ENCODE data around the gene ITPR2. TPM values are rescaled to one million over a fixed set of nuclear protein-coding genes. Genes with fewer than 3 reads are reported as not detected.
A peak's percentile ranks its signal among the peaks of the same experiment; 100 is the strongest.

Gene ITPR2
- total and polyA plus RNA-seq, 4 donors: 11.7 to 93.3 (median 35.4) TPM

GRCh38 chr12:26728205-26729050 lies 104.6 kb downstream of the ITPR2 start (continued):
- TF ChIP-seq CTCF (IDR thresholded peaks at IDR 0.05; ENCODE audit: low read depth, low read length, missing input control): no peak
- peak; percentile 87 to 90 for TF ChIP-seq EGR1 (IDR thresholded peaks at IDR 0.05; ENCODE audit: low read depth in 2 of 2)

GRCh38 chr12:26727482-26728204 lies 105.4 kb downstream of the ITPR2 start:
- Histone ChIP-seq H3K27ac (ENCODE audit: low read depth in 1 of 2, low read length in 2 of 2) (peak overlapping the region; percentile 78 to 79), H3K4me1 (ENCODE audit: control insufficient read depth in 4 of 4, insufficient read depth in 4 of 4, low read length in 3 of 4) (peaks cover 16 to 63% (median 36%) of the 10 kb centered on the region in 4 donors), H3K9ac (ENCODE audit: low read depth in 1 of 2, low read length in 2 of 2) (peak overlapping the region in 1 of 2 donors; percentile 29), H3K4me3 (ENCODE audit: low read depth in 1 of 3, low read length in 3 of 3) (peak overlapping the region in 1 of 3 donors; percentile 4), H3K27me3 (ENCODE audit: control insufficient read depth in 4 of 4, insufficient read depth in 4 of 4, low read length in 3 of 4) (no peaks in the 10 kb centered on the region), H3K9me3 (ENCODE audit: control insufficient read depth in 4 of 4, low read length in 3 of 4) (no peaks in the 10 kb centered on the region), H3K36me3 (ENCODE audit: control insufficient read depth in 4 of 4, insufficient read depth in 3 of 4, low read depth in 1 of 4, low read length in 3 of 4) (peaks cover 0 to 3% (median 0%) of the 10 kb centered on the region in 4 donors)
- no peak for TF ChIP-seq HNF4G (IDR thresholded peaks at IDR 0.05)
- TF ChIP-seq SP1 (IDR thresholded peaks at IDR 0.05): no peak
- TF ChIP-seq FOXA1 (IDR thresholded peaks at IDR 0.05): no peak
- TF ChIP-seq TAF1 (conservative IDR thresholded peaks at IDR 0.05): no peak
- TF ChIP-seq CTCF (IDR thresholded peaks at IDR 0.05; ENCODE audit: low read depth, low read length, missing input control): no peak
- TF ChIP-seq RXRA (IDR thresholded peaks at IDR 0.05): no peak
- no peak for TF ChIP-seq HNF4A (conservative IDR thresholded peaks at IDR 0.05)
- TF ChIP-seq FOXA2 (IDR thresholded peaks at IDR 0.05): no peak
- no peak for TF ChIP-seq GABPA (IDR thresholded peaks at IDR 0.05 in 1 of 2, conservative IDR thresholded peaks at IDR 0.05 in 1 of 2)
- no peak for TF ChIP-seq JUND (IDR thresholded peaks at IDR 0.05)
- no peak for TF ChIP-seq MAX (IDR thresholded peaks at IDR 0.05)
- no peak for TF ChIP-seq NR2F2 (IDR thresholded peaks at IDR 0.05)
- no peak for TF ChIP-seq REST (IDR thresholded peaks at IDR 0.05)
- TF ChIP-seq ATF3 (IDR thresholded peaks at IDR 0.05): no peak
- no peak for TF ChIP-seq YY1 (IDR thresholded peaks at IDR 0.05)
- no peak for TF ChIP-seq EGR1 (IDR thresholded peaks at IDR 0.05; ENCODE audit: low read depth in 2 of 2)
- no peak for TF ChIP-seq ZBTB33 (IDR thresholded peaks at IDR 0.05)
- TF ChIP-seq RAD21 (IDR thresholded peaks at IDR 0.05): no peak
- no peak for DNase-seq (ENCODE audit: low spot score)
- WGBS: 49% methylated on average over 13 of the region's 13 CpGs
